ENCODE data around the gene CBFA2T3. TPM values are rescaled to one million over a fixed set of nuclear protein-coding genes. Genes with fewer than 3 reads are reported as not detected.
"Not testable (repeated sequence)": the region's sequence is repeated elsewhere in the genome, so short reads cannot be mapped to it uniquely, and the experiment has no call there.

CBFA2T3 gene
- total RNA-seq, 1 experiment from 2014 or later, result not detected

DNA sequence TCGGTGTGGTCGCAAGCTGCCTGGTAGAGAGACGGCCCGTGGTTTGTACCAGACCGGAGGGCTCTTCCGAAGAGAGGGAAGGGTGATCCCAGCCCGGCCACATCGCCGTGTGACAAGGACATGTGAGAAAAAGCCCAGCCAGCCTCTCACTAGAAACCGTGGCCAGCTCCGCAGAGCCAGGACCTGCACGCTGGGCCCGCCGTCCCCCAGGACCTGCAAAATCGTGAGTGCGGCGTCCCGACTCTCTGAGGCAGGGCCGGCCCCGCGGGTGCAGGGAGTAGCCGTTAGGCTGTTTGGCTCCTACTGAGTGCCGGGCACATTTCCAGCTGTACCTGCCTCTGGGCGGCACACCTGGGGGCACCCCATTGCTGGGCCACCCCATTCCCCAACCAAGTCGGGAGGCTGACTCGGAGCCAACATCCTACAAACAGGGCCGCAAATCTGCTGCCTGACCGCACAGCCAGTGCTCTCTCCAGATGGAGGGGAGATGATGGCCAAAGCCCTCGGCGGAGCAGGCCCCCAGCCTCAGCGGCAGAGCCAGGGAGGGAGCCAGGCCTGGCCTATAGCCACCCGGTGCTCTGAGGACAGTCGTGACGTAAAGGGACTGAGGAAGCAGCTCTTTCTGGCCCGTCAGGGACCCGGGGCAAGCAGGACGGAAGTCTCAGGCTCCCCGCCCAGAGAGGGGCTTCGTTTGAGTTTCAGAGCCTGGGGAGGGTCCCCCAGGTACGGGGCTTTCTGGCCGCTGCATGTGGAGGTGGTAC lies 76.9 kb downstream of the CBFA2T3 start:
- H3K4me2 ChIP-seq (ENCODE audit: low read depth, low read length, poor library complexity, severe bottlenecking), result no peak overlapping the region

DNA sequence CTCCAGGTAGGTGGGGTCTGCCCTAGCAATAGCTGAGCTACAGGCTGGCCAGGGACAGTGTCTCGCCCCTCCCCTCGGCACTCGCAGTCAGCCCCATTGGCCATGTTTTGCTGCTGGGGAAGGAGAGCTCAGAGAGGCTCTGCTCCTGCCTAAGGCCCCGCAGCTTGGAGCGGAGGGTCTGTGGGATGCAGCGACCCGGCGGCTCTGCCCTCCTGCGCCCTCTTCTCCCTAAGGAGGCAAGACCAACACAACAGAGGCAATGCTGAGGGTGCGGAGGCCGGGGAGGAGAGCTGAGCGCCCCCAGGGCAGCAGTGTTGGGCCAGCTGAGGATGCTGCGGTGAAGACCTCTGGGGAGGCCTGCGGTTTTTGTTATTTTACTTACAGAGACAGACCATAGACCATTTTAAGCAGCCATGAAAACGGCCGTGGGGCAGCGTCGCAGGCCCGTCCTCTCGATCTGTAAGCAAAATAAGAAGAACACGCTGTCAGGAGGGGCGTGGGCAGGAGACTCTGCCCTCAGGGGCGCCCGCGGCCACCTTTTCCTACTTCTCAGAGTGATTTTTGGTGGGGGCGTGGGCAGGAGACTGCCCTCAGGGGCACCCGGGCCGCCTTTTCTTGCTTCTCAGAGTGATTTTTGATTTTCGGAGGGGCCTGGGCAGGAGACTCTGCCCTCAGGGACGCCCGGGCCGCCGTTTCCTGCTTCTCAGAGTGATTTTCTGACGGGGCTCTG lies 79.1 kb downstream of the CBFA2T3 start:
- Histone ChIP-seq H3K9me2 (replicated peaks; ENCODE audit: insufficient read depth, low read length) (no peaks in the 10 kb centered on the region), H3K36me3 (ENCODE audit: insufficient read depth, low read length) (no peaks in the 10 kb centered on the region), H3K79me2 (ENCODE audit: low read length) (no peaks in the 10 kb centered on the region), H3K27me3 (ENCODE audit: low read length) (no peaks in the 10 kb centered on the region), H3K27ac (ENCODE audit: low read length) (no peak overlapping the region), H3K9ac (ENCODE audit: low read length) (no peak overlapping the region), H3K4me1 (ENCODE audit: low read length) (peaks cover 8% of the 10 kb centered on the region), H3K9me3 (ENCODE audit: low read length) (no peaks in the 10 kb centered on the region), H2AFZ (ENCODE audit: low read length) (no peak overlapping the region), H3K4me2 (ENCODE audit: low read depth, low read length, poor library complexity, severe bottlenecking) (no peak overlapping the region), H3K4me3 (ENCODE audit: low read length) (no peak overlapping the region), H4K20me1 (ENCODE audit: insufficient read depth, low read depth, low read length) (no peaks in the 10 kb centered on the region)
- no peak for DNase-seq

More for the DNA sequence above, 76.9 kb downstream of the CBFA2T3 start:
- H4K20me1 ChIP-seq (ENCODE audit: insufficient read depth, low read depth, low read length), result no peaks in the 10 kb centered on the region
- H3K9me2 ChIP-seq (replicated peaks; ENCODE audit: insufficient read depth, low read length), result no peaks in the 10 kb centered on the region
- no peak overlapping the region for H2AFZ ChIP-seq (ENCODE audit: low read length)
- H3K27ac ChIP-seq (ENCODE audit: low read length), result no peak overlapping the region
- H3K4me1 ChIP-seq (ENCODE audit: low read length), result peaks cover 8% of the 10 kb centered on the region
- no peak overlapping the region for H3K4me3 ChIP-seq (ENCODE audit: low read length)
- no peaks in the 10 kb centered on the region for H3K79me2 ChIP-seq (ENCODE audit: low read length)
- DNase-seq, result no peak
- no peaks in the 10 kb centered on the region for H3K27me3 ChIP-seq (ENCODE audit: low read length)
- no peak overlapping the region for H3K9ac ChIP-seq (ENCODE audit: low read length)
- H3K9me3 ChIP-seq (ENCODE audit: low read length), result no peaks in the 10 kb centered on the region
- H3K36me3 ChIP-seq (ENCODE audit: insufficient read depth, low read length), result no peaks in the 10 kb centered on the region

DNA sequence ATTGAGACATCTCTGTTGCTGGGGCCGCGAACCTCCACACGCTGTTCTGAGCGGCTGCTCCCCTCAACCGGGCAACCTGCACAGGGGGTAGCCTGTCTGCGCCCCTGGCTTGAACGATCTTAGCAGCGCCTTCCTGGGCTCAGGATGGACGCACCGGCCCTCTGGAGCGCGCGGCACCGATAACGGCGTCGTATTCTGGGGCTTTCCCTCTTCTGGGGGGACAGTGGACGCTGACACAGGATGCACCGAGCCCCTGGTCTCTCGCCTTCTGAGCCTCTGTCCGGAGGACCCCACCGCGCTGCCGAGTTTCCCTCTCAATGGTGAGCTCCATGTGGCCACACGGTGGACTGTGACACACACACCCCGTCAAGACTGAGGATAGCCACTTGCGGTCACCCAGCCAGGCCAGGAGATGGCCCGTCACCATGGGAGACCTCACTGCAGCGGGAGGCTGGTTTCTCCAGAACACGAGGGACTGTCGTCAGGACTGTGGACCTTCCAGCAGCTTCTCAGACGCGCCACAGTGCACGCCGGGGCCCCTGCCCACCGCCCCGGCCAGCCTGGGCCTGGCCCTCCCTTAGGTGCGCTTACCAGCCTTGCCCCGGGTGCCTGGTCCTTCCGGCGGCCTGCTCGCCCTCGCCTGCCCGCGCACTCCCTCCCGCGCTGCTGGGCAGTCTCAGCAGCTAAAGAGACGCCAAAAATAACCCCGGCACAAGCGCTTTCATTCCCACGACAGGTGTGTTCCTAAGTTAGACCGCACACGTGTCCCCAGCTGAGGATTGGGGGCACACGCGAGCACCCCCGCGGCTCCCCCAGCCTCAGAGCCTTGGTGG lies 80.6 kb downstream of the CBFA2T3 start:
- Histone ChIP-seq H3K27me3 (ENCODE audit: low read length) (no peaks in the 10 kb centered on the region), H3K9me2 (replicated peaks; ENCODE audit: insufficient read depth, low read length) (no peaks in the 10 kb centered on the region), H3K9me3 (ENCODE audit: low read length) (no peaks in the 10 kb centered on the region), H3K4me2 (ENCODE audit: low read depth, low read length, poor library complexity, severe bottlenecking) (no peak overlapping the region), H3K4me1 (ENCODE audit: low read length) (peaks cover 8% of the 10 kb centered on the region), H2AFZ (ENCODE audit: low read length) (no peak overlapping the region), H3K27ac (ENCODE audit: low read length) (no peak overlapping the region), H3K9ac (ENCODE audit: low read length) (no peak overlapping the region), H3K36me3 (ENCODE audit: insufficient read depth, low read length) (no peaks in the 10 kb centered on the region), H4K20me1 (ENCODE audit: insufficient read depth, low read depth, low read length) (no peaks in the 10 kb centered on the region), H3K4me3 (ENCODE audit: low read length) (no peak overlapping the region), H3K79me2 (ENCODE audit: low read length) (no peaks in the 10 kb centered on the region)
- no peak for DNase-seq

DNA sequence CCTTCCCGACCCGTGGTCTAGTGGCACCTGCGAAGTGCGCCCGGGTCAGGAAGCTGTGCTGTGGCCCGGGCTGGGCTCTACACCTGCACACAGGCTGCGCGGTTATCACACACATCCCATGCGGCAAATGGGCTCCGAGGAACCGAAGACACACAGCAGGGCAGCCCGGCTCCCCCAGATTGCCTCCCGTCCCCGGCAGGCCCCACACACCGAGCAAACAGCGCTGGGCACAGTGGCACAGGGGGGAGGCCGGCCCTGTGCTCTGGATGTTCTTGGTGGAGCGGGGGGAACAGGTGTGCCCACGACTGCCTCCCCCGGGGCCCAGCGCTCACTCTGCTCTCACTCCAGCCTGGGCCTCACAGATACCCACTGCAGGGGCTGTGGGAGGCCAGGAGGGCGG lies 81.7 kb downstream of the CBFA2T3 start:
- Histone ChIP-seq H3K4me2 (ENCODE audit: low read depth, low read length, poor library complexity, severe bottlenecking) (no peak overlapping the region), H3K9me3 (ENCODE audit: low read length) (no peaks in the 10 kb centered on the region), H3K9me2 (replicated peaks; ENCODE audit: insufficient read depth, low read length) (no peaks in the 10 kb centered on the region), H3K27me3 (ENCODE audit: low read length) (no peaks in the 10 kb centered on the region), H3K4me3 (ENCODE audit: low read length) (no peak overlapping the region), H3K4me1 (ENCODE audit: low read length) (peaks cover 8% of the 10 kb centered on the region), H3K79me2 (ENCODE audit: low read length) (no peaks in the 10 kb centered on the region), H2AFZ (ENCODE audit: low read length) (no peak overlapping the region), H4K20me1 (ENCODE audit: insufficient read depth, low read depth, low read length) (no peaks in the 10 kb centered on the region), H3K36me3 (ENCODE audit: insufficient read depth, low read length) (no peaks in the 10 kb centered on the region), H3K27ac (ENCODE audit: low read length) (no peak overlapping the region), H3K9ac (ENCODE audit: low read length) (no peak overlapping the region)
- no peak for DNase-seq

DNA sequence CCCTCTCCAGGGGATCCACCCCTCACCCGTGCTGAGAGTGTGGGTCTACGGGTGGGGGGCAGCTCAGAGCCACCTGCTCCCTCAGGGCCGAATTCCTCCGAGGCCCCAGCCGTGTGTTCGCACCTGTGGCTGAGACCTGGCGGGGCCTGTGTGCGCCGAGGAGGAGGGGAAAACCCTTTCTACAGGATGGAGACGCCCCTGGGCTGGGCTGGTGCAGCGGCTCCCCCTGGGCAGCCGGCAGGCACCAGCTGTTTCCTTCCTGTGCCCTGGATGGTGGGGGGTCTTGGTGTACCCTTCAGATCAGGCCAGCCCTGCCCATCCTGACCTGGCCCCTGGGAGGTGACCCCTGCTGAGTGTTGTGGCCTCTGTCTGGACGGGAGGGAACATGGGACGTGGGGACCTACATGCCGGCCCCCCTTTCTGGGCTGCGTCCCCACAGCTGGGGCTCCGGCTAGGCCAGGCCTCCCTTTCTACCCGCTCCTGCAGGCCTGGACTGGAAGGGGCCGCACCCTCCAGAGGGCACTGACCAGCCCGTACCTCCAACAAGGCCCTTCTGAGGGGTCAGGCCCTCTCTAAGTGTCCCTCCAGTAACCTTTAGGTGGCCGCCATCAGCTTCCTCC lies 82.2 kb downstream of the CBFA2T3 start:
- no peaks in the 10 kb centered on the region for H4K20me1 ChIP-seq (ENCODE audit: insufficient read depth, low read depth, low read length)
- no peaks in the 10 kb centered on the region for H3K9me3 ChIP-seq (ENCODE audit: low read length)
- no peak overlapping the region for H3K4me2 ChIP-seq (ENCODE audit: low read depth, low read length, poor library complexity, severe bottlenecking)
- H3K27me3 ChIP-seq (ENCODE audit: low read length), result no peaks in the 10 kb centered on the region
- no peak overlapping the region for H3K9ac ChIP-seq (ENCODE audit: low read length)
- peaks cover 8% of the 10 kb centered on the region for H3K4me1 ChIP-seq (ENCODE audit: low read length)
- H3K79me2 ChIP-seq (ENCODE audit: low read length), result no peaks in the 10 kb centered on the region
- no peaks in the 10 kb centered on the region for H3K9me2 ChIP-seq (replicated peaks; ENCODE audit: insufficient read depth, low read length)
- H3K36me3 ChIP-seq (ENCODE audit: insufficient read depth, low read length), result no peaks in the 10 kb centered on the region
- H3K27ac ChIP-seq (ENCODE audit: low read length), result no peak overlapping the region
- no peak overlapping the region for H2AFZ ChIP-seq (ENCODE audit: low read length)
- DNase-seq, result no peak
- no peak overlapping the region for H3K4me3 ChIP-seq (ENCODE audit: low read length)

GRCh38 chr16:88894266-88894665 lies 82.7 kb downstream of the CBFA2T3 start:
- not testable (repeated sequence) for H3K9me3 ChIP-seq (ENCODE audit: low read length); H3K4me2 ChIP-seq (ENCODE audit: low read depth, low read length, poor library complexity, severe bottlenecking); DNase-seq; H3K27me3 ChIP-seq (ENCODE audit: low read length); H2AFZ ChIP-seq (ENCODE audit: low read length); H3K36me3 ChIP-seq (ENCODE audit: insufficient read depth, low read length); H3K4me1 ChIP-seq (ENCODE audit: low read length); H3K27ac ChIP-seq (ENCODE audit: low read length); H3K9me2 ChIP-seq (replicated peaks; ENCODE audit: insufficient read depth, low read length); H4K20me1 ChIP-seq (ENCODE audit: insufficient read depth, low read depth, low read length); H3K79me2 ChIP-seq (ENCODE audit: low read length); H3K4me3 ChIP-seq (ENCODE audit: low read length); H3K9ac ChIP-seq (ENCODE audit: low read length)

DNA sequence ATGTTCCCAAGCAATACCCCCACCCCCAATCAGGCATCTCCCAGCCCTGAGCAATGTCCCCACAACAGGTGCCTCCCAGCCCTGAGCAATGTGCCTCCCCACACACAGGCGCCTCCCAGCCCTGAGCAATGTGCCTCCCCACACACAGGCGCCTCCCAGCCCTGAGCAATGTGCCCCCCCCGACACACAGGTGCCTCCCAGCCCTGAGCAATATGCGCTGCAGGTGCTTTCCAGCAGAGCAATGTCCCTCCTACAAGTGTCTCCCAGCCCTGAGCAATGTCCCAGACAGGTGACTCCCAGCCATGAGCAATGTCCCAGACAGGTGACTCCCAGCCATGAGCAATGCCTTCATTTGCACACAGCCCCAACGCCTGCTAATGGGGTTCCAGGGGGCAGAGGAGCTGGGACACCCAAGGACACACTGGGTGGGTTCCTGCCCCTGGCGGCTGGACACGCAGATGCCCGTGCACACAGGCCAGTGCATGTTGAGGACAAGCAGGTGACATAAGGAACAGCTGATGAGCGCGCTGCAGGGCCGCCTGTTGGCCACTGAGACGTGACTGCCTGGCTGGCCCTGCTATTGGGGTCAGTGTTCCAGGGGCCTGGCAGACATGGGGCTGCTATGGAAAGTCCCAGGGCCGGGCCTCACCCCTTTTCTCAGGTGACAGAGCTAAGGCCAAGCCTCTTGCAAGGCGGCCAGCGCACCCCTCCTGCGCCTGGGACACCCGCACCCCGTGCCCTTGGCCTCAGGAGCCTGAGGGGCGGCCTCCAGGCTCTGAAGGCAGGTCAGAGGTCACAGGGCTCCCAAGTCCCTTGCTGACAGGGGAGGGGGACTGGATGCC lies 83.7 kb downstream of the CBFA2T3 start:
- Histone ChIP-seq H3K9me2 (replicated peaks; ENCODE audit: insufficient read depth, low read length) (no peaks in the 10 kb centered on the region), H4K20me1 (ENCODE audit: insufficient read depth, low read depth, low read length) (no peaks in the 10 kb centered on the region), H3K4me1 (ENCODE audit: low read length) (peaks cover 8% of the 10 kb centered on the region), H2AFZ (ENCODE audit: low read length) (no peak overlapping the region), H3K9me3 (ENCODE audit: low read length) (no peaks in the 10 kb centered on the region), H3K4me3 (ENCODE audit: low read length) (no peak overlapping the region), H3K4me2 (ENCODE audit: low read depth, low read length, poor library complexity, severe bottlenecking) (no peak overlapping the region), H3K27me3 (ENCODE audit: low read length) (no peaks in the 10 kb centered on the region), H3K36me3 (ENCODE audit: insufficient read depth, low read length) (no peaks in the 10 kb centered on the region), H3K27ac (ENCODE audit: low read length) (no peak overlapping the region), H3K9ac (ENCODE audit: low read length) (no peak overlapping the region), H3K79me2 (ENCODE audit: low read length) (no peaks in the 10 kb centered on the region)
- DNase-seq, result no peak
